ENCODE data around the gene CFAP73. TPM values are rescaled to one million over a fixed set of nuclear protein-coding genes. Genes with fewer than 3 reads are reported as not detected.

Gene CFAP73
- total and polyA plus RNA-seq, 3 donors from 2014 or later = 0.81 to 1.2 TPM; not detected in 1

DNA sequence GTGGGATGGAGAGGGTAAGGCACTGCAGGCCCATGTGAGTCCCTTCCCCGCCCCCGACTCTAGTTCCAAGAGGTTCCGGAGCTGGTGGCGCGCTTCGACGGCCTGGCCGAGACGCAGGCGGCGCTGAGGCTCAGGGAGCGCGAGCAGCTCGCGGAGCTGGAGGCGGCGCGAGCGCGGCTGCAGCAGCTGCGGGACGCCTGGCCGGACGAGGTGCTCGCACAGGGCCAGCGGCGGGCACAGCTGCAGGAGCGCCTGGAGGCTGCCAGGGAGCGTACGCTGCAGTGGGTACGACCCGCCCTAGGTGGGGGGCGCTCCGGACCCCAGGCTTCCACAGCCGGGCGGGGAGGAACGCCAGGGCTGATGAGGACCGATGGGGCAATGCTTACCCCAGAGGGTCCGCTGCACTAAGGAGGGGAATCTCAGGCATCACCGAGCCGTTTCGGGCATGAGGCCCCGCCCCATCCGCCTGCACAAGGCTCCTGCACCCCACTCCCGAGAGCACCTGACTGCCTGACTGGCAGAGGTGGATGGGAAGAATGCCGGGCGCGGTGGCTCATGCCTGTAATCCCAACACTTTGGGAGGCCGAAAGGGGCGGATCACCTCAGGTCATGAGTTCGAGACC is 4.9 kb downstream of the CFAP73 start:
- H3K36me3 ChIP-seq (ENCODE audit: low read depth, missing control alignments) = no peaks in the 10 kb centered on the region
- peak overlapping the region; percentile 5 to 7 for H3K4me3 ChIP-seq
- H3K27ac ChIP-seq = no peak overlapping the region
- no peaks in the 10 kb centered on the region for H3K27me3 ChIP-seq
- H3K9me3 ChIP-seq = no peaks in the 10 kb centered on the region
- WGBS, 2 donors = 7 to 39% methylated on average over 3 to 48 of the region's 51 CpGs
- no peaks in the 10 kb centered on the region for H3K4me1 ChIP-seq
- DNase-seq = no peak
- intact Hi-C loops (cut with DNase I; ENCODE audit: low total_unique reads) = loop anchor here (10.0 kb wide), 1 partner anchor 100 kb away; the partner anchor contains the start of gene DTX1
- no peak for TF ChIP-seq CTCF (IDR thresholded peaks at IDR 0.05)
- TF ChIP-seq POLR2A (IDR thresholded peaks at IDR 0.05) = no peak

DNA sequence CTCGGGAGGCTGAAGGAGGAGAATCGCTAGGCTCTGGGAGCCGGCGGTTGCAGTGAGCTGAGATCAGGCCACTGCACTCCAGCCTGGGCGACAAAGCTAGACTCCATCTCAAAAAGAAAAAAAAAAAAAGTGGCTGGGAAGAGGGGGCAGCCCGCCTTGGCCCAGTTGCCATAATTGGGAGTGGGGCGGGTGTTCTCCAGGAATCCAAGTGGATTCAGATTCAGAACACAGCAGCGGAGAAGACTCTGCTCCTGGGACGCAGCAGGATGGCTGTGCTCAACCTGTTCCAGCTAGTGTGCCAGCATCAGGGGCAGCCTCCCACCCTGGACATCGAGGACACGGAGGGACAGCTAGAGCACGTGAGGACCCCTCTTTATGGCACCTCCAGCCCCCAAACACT is 5.5 kb downstream of the CFAP73 start:
- WGBS, 2 donors = 62 to 75% methylated on average over 7 to 12 of the region's 12 CpGs
- intact Hi-C loops (cut with DNase I; ENCODE audit: low total_unique reads) = loop anchor here (10.0 kb wide), 1 partner anchor 100 kb away; the partner anchor contains the start of gene DTX1
- H3K27me3 ChIP-seq = no peaks in the 10 kb centered on the region

DNA sequence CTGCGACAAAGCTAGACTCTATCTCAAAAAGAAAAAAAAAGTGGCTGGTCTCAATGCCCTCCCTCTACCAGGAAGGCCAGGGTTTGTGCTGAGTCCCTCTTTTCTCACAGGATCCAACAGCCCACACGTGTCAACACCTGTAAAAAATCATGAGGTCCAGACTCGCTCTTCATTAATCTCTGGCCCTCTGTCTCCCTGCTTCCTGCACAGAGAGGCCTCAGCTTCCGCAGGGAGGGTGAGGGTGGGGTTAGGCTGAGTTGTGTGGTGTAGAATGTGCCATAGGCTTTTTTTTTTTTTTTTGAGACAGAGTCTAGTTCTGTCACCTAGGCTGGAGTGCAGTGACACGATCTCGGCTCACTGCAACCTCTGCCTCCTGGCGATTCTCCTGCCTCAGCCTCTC is 6.1 kb downstream of the CFAP73 start:
- intact Hi-C loops (cut with DNase I; ENCODE audit: low total_unique reads) = loop anchor here (10.0 kb wide), 1 partner anchor 101 kb away; the partner anchor contains the start of gene DTX1
- 76 to 86% methylated on average over 7 of the region's 7 CpGs for WGBS, 2 donors
- no peak overlapping the region for H3K4me3 ChIP-seq

More for the DNA sequence above, 5.5 kb downstream of the CFAP73 start:
- no peak overlapping the region for H3K27ac ChIP-seq
- no peaks in the 10 kb centered on the region for H3K4me1 ChIP-seq
- DNase-seq = no peak
- no peak for TF ChIP-seq POLR2A (IDR thresholded peaks at IDR 0.05)
- TF ChIP-seq CTCF (IDR thresholded peaks at IDR 0.05) = no peak
- no peaks in the 10 kb centered on the region for H3K9me3 ChIP-seq
- no peaks in the 10 kb centered on the region for H3K36me3 ChIP-seq (ENCODE audit: low read depth, missing control alignments)
- H3K4me3 ChIP-seq = no peak overlapping the region

DNA sequence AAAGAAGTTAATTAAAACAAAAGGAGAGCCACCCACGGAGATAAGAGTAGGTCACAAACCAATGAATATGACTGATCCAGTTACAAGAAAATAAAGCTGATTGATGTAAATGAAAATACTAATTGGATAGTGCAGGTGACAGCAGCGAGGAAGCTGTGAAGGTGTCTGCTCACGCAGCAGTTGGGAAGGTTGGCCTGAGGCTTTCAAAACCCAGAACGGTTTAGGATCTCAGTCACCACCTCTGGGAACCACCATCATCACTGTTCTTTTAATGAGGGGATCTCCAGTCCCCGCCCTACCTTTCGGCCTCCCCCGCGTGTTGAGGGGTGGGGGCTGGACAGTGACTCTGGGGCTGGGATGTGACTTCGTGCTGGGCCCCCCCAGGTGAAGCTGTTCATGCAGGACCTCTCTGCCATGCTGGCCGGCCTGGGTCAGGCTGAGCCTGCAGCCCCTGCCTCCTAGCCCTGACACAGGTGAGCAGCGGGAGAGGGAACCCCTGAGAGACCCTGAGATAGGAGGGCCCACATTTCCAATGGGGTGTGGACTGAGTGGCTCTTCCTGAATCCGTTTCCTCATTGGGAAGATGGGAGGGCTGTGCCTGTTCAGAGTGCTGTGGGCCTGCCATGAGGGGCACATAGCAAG is 7.8 kb downstream of the CFAP73 start:
- no peaks in the 10 kb centered on the region for H3K36me3 ChIP-seq (ENCODE audit: low read depth, missing control alignments)
- WGBS, 2 donors = 87 to 88% methylated on average over 12 of the region's 12 CpGs
- H3K27me3 ChIP-seq = no peaks in the 10 kb centered on the region
- no peak overlapping the region for H3K4me3 ChIP-seq
- H3K27ac ChIP-seq = no peak overlapping the region
- intact Hi-C loops (cut with DNase I; ENCODE audit: low total_unique reads) = loop anchor here (10.0 kb wide), 1 partner anchor 103 kb away; the partner anchor contains the start of gene DTX1
- no peak for DNase-seq
- H3K9me3 ChIP-seq = no peaks in the 10 kb centered on the region
- TF ChIP-seq CTCF (IDR thresholded peaks at IDR 0.05) (no peak), POLR2A (IDR thresholded peaks at IDR 0.05) (no peak)
- H3K4me1 ChIP-seq = peaks cover 5% of the 10 kb centered on the region

More for the DNA sequence above, 6.1 kb downstream of the CFAP73 start:
- H3K36me3 ChIP-seq (ENCODE audit: low read depth, missing control alignments) = no peaks in the 10 kb centered on the region
- TF ChIP-seq POLR2A (IDR thresholded peaks at IDR 0.05) (no peak), CTCF (IDR thresholded peaks at IDR 0.05) (no peak)
- DNase-seq = no peak
- H3K9me3 ChIP-seq = no peaks in the 10 kb centered on the region
- no peaks in the 10 kb centered on the region for H3K27me3 ChIP-seq
- H3K4me1 ChIP-seq = no peaks in the 10 kb centered on the region
- H3K27ac ChIP-seq = no peak overlapping the region
